Subcutaneous adipose tissue (tissue), 4 donors: Measurements from ENCODE around the gene TREX2. TPM values are rescaled to one million over a fixed set of nuclear protein-coding genes. Genes with fewer than 3 reads are reported as not detected.

ENCODE experiments used
- total RNA-seq, 4 donors: library from RNA; depleted of rRNA; stranded (reverse); fragments of >200 nt; gene quantifications; one replicate each; pipeline ENCODE4 v1.1.0, GENCODE V29; 2016
- TF ChIP-seq, protein P1 (sequence below): fragments of 450-650 bp; IDR thresholded peaks from one replicate; pipeline ENCODE4 v1.5.1; 2016; ENCODE audit warnings: low read depth, mild to moderate bottlenecking, control low read depth, antibody characterized with exemption, moderate library complexity

TREX2 gene
- total RNA-seq, 4 donors from 2014 or later = 1.1 to 2.8 (median 2.4) TPM; not detected in 1

DNA sequence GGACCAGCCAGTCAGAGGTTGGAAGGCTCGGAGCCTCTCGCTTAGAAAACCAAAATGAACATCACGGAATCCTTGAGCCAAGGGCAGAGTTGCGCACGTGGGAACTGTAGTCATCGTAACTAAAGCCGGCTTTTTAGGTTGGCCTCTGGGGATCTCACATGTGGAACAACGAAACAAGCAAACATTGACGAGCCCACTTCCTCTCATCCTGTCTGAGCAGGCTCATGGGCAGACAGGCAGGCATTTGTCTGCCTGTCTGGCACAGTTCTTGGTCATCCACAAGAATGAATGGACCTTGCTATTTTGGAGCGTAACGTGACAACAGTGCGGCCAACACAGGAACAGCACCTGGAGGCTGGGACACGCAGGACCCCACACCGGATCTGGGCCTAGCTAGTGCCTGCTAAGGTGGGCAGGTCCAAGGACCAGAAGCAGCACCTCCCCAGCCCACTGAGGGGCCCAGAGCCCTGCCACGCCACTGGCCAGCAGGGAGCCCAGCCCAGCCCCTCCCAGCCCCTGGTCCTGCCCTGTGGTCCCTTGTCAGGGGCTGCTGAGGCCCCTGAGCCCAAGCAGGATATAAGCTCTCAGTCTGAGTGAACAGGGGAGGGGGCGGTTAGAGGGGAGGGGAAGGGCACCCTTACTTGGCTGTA lies 9.2 kb upstream of the TREX2 start:
- TF ChIP-seq, protein P1, sequence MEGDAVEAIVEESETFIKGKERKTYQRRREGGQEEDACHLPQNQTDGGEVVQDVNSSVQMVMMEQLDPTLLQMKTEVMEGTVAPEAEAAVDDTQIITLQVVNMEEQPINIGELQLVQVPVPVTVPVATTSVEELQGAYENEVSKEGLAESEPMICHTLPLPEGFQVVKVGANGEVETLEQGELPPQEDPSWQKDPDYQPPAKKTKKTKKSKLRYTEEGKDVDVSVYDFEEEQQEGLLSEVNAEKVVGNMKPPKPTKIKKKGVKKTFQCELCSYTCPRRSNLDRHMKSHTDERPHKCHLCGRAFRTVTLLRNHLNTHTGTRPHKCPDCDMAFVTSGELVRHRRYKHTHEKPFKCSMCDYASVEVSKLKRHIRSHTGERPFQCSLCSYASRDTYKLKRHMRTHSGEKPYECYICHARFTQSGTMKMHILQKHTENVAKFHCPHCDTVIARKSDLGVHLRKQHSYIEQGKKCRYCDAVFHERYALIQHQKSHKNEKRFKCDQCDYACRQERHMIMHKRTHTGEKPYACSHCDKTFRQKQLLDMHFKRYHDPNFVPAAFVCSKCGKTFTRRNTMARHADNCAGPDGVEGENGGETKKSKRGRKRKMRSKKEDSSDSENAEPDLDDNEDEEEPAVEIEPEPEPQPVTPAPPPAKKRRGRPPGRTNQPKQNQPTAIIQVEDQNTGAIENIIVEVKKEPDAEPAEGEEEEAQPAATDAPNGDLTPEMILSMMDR = no peak

- TF ChIP-seq, protein P1 = no peak
These were observed 5.1 kb upstream of the TREX2 start for GRCh38 chrX:153450949-153451277.

DNA sequence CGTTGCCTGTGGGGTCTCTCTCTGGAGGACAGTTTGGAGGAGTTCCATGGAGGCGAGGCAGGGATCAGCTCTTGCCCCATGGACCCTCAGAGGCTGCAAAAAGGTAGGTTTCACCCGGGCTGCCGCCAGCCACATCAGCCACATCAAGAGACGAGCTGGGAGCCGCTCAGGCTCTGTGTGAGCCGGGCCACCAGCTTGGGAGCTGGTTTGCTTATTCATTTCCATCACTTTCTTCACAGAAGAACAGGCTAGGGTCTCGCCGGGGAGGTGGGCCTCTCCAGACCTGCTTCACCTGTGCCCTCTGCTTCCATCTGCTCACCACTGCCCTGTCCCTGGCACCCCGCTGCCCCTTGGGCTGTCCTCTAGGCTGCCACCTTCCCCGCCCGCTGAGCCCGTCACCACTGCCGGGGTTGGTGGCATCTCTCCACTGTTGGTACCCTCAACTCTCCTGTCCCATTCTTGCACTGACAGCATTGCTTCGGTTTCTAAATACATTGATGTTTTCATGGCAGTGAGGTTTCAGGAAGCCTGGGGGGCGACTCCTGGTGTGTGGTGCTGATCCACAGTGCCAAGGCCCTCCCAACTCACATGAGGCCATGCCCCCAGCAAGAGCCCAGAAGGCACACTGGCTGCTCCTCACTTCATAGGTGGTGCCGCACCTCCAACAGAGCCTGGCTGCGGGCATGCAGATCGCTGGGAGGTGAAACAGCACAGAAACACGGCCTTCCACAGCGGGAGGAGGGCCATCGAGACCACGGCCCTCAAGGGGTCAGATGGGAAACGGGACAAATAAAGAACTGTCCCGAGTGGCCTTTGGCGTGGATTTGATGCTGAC lies 4.5 kb upstream of the TREX2 start:
- TF ChIP-seq, protein P1 = no peak

DNA sequence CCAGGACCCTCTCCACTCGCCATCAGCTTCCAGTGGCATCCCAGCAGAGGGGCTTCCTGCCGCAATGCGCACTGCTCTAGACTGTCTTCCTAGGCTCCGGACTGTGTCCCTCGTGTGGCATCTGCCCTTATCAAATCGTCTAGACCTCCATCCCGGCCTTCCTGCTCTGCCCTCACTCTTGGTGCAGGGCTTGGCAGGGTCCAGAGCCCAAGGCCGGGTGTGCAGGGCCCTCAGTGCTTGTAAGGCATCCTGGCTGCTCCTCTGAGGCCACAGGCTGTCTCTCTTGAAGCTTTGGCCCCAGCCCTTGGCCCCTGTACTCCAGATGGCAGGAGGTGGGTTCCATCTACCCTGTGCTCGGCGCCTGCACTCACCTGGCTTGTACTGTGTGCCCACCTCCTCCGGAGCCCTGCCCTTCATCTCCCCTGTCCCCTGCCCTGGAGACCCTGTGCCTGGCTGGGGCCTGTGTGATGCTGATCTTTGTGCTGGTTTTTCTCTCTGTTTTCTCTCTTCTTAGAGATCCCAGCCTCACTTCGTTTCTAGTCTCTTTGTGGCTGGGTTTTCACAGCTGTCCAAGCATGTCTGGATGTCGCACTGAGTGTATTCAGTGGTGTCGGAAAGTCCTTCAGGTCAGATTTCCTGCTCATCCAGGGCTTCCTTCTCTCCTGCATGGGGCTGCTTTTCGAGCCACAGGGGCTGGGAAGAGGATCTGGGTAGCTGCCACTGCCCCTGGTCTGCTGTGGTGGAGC lies 3.7 kb upstream of the TREX2 start:
- TF ChIP-seq, protein P1 = no peak

- TF ChIP-seq, protein P1 = no peak
These were observed 2.9 kb upstream of the TREX2 start for GRCh38 chrX:153448556-153449367.

GRCh38 chrX:153447581-153447960 lies 1.7 kb upstream of the TREX2 start:
- TF ChIP-seq, protein P1 = no peak
